ENCODE results near the gene MTG1.

MTG1 gene

DNA sequence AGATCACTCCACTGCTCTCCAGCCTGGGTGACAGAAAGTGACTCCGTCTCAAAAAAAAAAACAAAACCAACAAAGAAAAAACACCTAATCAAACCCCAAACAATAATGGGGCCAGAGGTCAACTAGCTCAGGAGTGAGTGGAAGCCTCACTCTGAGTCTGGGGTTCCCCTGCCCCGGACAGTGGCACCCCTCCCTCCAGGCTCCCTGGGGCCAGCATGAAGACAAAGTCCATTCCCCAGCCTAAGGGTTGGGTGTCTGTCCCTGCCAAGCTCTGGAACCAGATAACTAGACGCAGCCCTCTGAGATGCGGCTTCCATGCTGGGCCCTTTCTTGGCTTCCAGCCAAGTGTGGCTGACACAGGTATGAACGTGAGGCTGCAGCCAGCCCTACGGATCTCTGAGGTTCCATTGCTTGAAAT lies 34.4 kb upstream of the MTG1 start:
- TF ChIP-seq, protein P1, sequence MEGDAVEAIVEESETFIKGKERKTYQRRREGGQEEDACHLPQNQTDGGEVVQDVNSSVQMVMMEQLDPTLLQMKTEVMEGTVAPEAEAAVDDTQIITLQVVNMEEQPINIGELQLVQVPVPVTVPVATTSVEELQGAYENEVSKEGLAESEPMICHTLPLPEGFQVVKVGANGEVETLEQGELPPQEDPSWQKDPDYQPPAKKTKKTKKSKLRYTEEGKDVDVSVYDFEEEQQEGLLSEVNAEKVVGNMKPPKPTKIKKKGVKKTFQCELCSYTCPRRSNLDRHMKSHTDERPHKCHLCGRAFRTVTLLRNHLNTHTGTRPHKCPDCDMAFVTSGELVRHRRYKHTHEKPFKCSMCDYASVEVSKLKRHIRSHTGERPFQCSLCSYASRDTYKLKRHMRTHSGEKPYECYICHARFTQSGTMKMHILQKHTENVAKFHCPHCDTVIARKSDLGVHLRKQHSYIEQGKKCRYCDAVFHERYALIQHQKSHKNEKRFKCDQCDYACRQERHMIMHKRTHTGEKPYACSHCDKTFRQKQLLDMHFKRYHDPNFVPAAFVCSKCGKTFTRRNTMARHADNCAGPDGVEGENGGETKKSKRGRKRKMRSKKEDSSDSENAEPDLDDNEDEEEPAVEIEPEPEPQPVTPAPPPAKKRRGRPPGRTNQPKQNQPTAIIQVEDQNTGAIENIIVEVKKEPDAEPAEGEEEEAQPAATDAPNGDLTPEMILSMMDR (IDR thresholded peaks at IDR 0.05; ENCODE audit: borderline replicate concordance, control extremely low read depth, extremely low read depth, insufficient read depth, missing control alignments): no peak
- DNase-seq (ENCODE audit: low spot score): no peak
- in situ Hi-C loops (cut with MboI; ENCODE audit: low sequenced_read_pairs, unreplicated experiment): no loop called here

DNA sequence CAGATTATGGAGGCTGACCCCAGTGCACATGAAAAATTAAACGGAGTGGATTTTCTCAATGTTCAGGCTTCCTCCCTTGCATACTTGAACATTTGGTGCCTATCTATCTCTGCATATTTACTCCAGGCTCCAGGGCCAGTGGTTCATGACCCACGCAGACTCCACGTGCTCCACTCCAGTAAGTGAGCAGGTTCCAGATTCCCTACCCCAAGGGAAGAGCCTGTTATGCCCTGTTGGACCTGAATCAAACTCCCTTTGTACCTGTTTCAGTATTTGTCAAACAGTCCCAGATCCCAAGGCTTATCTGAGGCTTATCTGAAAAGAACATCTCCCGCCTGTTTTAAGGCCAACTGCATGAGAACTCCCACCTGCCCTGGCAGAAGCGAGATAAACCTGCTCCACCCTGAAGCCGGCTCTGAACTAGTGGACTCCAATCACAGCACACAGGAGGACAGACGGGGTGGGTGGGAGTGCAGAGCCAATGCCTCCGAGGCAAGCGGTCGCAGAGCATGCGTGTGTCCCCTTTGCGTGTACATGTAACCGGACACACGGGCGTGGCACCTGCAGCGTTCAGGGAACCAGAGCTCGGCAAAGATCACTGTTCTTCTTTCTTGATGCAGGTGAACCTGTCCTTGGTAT lies 33.9 kb upstream of the MTG1 start:
- TF ChIP-seq, protein P1 (IDR thresholded peaks at IDR 0.05; ENCODE audit: borderline replicate concordance, control extremely low read depth, extremely low read depth, insufficient read depth, missing control alignments): no peak
- in situ Hi-C loops (cut with MboI; ENCODE audit: low sequenced_read_pairs, unreplicated experiment): no loop called here
- DNase-seq (ENCODE audit: low spot score): no peak

DNA sequence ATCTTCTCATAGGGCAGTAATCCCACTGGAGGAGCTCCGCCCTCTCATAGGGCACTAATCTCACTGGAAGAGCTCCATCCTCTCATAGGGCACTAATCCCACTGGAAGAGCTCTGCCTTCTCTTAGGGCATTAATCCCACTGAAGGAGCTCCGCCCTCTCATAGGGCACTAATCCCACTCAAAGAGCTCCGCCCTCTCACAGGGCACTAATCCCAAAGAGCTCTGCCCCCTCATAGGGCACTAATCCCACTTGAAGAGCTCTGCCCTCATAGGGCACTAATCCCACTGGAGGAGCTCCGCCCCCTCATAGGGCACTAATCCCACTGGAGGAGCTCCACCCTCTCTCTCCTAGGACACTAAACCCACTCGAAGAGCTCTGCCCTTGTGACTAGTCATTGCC lies 32.7 kb upstream of the MTG1 start:
- in situ Hi-C loops (cut with MboI; ENCODE audit: low sequenced_read_pairs, unreplicated experiment): no loop called here
- no peak for DNase-seq (ENCODE audit: low spot score)
- TF ChIP-seq, protein P1 (IDR thresholded peaks at IDR 0.05; ENCODE audit: borderline replicate concordance, control extremely low read depth, extremely low read depth, insufficient read depth, missing control alignments): no peak

DNA sequence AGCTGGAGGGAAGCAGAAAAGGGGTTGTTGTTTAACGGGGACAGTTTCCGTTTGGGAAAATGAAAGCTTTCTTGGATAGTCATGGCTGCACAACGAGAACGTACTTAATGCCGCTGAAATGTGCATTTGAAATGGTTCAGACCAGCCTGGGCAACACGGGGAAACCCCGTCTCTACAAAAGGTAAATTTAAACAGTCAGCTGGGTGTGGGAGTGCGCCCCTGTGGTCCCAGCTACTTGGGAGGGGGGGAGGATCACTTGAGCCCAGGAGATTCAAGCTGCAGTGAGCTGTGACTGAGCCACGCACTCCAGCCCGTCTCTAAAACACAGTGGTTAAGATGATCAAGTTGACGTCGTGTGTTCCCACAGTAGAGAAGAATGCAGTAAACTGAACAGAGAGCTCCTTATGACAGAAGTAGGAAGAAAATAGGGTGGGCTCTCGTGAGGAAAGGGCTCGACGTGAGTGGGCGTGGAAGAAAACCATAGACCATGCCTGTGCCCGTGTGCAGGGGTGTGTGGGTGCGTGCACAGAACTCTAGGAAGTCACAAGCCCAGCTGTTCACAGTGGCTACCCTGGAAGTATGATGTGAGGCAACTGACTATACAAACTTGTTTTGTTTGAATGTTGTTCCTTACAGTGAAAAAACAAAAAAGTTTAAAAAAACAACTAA lies 32.0 kb upstream of the MTG1 start:
- in situ Hi-C loops (cut with MboI; ENCODE audit: low sequenced_read_pairs, unreplicated experiment): no loop called here
- no peak for DNase-seq (ENCODE audit: low spot score)
- TF ChIP-seq, protein P1 (IDR thresholded peaks at IDR 0.05; ENCODE audit: borderline replicate concordance, control extremely low read depth, extremely low read depth, insufficient read depth, missing control alignments): no peak

DNA sequence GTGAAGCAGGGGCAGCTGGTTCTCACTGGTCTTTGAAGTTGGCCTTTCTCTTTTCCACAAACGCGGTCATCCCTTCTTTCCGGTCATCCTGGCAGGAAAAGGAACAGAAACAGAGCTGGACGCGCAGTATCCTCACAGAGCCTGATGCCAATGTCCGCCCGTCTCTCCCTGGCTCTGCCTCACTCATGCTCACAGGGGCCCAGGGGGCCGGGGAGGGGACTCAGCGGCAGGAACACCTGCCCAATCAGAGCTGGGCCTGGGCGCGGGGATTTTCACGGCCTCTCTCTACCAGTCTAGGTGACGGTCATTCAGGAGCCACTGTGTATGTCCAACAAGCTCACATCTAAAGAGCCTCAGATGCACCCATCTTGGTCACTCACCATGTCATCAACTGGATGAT lies 31.1 kb upstream of the MTG1 start:
- in situ Hi-C loops (cut with MboI; ENCODE audit: low sequenced_read_pairs, unreplicated experiment): no loop called here
- DNase-seq (ENCODE audit: low spot score): no peak
- TF ChIP-seq, protein P1 (IDR thresholded peaks at IDR 0.05; ENCODE audit: borderline replicate concordance, control extremely low read depth, extremely low read depth, insufficient read depth, missing control alignments): no peak

DNA sequence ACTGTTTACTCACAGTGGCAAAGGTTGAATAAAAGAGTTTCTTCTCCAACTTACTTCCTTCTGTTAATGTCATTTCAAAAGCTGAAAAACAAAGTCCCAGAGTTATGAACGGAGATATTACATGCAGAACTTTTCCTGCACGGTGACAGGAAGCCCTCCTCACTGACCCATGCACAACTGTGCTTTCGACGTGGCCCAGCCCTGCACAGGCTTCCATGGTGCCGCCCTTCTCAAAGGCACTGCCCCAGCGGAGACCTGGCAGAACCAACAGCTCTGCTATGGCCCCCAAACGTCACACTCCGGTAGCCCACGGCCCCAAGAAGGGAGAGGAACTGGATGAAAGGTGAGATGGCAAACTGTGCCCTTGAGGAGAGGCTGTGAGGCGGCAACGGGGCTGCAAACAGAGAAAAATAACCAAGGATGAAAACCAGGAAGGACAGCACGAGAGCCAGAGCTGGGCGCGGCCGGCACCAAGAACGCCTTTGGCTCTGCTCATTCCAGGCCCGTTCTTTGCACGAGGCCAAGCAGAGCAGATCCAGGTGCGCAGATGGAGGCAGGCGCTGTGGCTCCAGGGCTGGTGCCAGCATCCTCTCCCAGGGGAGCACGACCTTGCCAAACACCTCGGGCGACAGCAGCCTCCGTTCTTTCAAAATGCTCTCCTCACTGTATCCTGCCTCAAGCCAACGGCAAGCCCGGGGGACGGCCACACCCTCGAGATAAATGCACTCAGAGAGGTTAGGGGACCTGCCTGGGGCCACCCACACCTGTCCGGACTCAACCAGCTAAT lies 29.1 kb upstream of the MTG1 start:
- in situ Hi-C loops (cut with MboI; ENCODE audit: low sequenced_read_pairs, unreplicated experiment): no loop called here
- no peak for DNase-seq (ENCODE audit: low spot score)
- TF ChIP-seq, protein P1 (IDR thresholded peaks at IDR 0.05; ENCODE audit: borderline replicate concordance, control extremely low read depth, extremely low read depth, insufficient read depth, missing control alignments): no peak
